Stimulated activated CD8-positive, alpha-beta memory T cell treated with anti-CD3 and anti-CD28 coated beads, Interleukin-15, amount 100 ng/mL, for 24 hours (primary cell): ENCODE data around the gene NUSAP1.
"Not testable (repeated sequence)": the region's sequence is repeated elsewhere in the genome, so short reads cannot be mapped to it uniquely, and the experiment has no call there.

Source experiments
- DNase-seq: peaks from one replicate; pipeline ENCODE4 v3.0.0-alpha.2; 2020; ENCODE audit warnings: low read depth

Gene NUSAP1

DNA sequence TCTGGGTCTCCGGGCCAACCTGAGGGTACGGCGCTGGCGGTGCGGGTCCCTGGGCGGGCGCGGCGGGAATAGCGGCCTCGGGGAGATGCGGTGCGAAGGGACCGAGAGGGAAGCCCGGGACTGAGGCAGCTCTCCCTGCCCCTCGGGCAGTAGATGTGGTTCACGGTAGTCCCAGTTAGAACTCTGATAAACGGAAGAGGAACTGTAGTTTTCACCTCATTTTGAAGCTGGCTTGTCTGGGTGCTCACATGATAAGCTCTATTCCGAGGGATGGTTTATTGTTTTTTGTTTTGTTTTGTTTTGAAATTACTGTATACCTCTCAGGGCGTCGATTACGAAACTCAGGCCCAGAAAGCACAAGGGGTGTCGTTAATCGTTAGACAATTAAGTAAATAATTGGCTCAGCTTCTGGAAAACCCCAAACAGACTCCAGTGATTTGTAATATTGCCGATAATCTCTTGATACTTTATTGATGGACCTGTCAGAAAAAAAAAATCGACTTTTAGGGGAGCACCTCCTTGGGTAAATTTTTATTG, 413 bp downstream of the NUSAP1 start:
- DNase-seq: no peak

DNA sequence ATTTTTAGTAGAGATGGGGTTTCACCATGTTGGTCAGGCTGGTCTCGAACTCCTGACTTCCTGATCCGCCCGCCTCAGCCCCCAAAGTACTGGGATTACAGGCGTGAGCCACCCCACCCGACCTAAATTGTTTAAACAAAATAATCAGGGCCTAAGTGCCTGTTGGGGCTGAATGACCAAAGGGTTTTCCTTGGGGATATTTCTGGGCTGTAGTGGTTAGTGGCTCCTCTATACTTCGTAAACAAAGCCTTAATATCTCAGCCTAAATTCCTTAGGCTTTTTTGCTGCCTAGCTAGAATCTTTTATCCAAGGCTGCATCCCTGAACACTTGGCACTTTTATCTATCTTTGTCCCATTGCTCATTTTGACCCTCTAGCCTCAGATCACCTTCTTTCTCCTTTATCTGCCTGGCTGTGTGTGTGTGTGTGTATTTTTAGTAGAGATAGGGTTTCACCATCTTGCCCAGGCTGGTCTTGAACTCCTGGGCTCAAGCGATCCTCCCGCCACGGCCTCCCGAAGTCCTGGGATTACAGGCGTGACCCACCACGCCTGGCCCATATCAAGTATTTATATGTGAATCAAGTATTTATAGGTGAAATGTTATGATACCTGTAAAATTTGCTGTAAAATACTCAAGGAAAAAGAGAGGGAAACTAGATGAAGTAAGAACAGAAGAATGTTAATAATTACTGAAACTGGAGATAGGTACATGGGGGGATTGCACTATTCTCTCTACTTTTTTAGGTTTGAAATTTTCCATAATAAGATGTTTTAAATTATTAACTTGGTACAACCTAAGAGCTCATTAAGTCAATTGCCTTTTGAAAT, 1.8 kb downstream of the NUSAP1 start:
- no peak for DNase-seq

DNA sequence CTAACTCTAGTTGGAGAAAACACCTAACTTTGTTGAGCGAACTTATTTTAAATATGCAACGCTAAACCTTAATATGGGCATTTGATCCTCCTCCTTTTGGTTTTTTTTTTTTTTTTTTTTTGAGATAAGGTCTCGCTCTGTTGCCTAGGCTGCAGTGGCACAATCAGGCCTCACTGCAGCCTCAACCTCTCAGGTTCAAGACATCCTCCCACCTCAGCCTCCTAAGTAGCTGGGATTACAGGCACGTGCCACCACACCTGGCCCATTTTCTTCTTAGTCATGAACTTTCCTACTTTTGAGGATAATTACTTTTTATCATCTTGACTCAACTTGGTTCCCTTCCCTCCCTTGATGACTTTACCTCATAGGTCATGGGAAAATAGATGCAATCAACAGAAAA, 3.9 kb downstream of the NUSAP1 start:
- DNase-seq: no peak

DNA sequence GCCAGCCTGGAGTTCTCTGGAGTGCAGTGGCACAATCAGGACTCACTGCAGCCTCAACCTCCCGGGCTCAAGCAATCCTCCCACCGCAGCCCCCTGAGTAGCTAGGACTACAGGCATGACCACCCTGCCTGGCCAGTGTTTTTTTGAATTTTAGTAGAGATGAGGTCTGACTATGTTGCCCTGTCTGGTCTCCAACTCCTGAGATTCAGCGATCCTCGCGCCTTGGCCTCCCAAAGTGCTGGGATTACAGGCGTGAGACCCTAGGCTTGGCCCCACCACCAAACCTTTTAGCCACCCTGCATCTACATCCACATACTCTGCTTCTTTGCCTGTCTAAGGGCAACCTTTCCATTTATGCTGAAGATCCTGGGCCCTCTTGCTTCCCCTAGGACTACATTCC, 4.4 kb downstream of the NUSAP1 start:
- DNase-seq: no peak

DNA sequence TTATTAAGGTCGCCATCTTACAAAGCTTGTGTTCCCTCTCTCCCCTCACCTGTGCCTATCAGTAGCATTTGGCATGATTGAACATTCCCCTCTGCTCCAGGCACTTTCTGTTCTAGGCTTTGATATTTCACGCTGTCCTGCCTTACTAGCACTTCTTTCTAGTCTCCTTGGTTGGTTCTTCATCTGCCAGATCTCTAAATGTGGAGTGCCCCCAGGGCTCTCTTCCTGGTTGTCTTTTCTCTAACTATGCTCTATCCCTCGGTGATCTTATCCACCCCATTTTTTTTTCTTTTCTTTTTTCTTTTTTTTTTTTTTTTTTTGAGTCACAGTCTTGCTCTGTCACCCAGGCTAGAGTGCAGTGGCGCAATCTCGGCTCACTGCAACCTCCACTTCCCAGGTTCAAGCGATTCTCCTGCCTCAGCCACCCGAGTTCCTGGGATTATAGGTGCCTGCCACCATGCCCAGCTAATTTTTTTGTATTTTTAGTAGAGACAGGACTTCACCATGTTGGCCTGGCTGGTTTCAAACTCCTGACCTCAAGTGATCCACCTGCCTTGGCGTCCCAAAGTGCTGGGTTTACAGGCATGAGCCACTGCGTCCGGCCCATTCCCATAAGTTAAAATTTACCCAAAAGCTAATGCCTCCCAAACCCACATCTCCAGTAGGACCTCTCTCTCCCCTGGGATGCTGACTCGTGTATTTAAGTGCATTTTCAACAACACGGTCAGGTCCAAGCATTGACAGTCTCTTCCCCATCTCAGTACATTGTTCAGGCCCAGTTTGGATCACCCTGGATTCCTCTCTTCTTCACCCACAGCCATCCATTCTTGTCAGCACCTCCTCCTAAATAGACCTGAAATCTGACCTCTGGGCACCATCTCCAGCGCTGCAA, 5.2 kb downstream of the NUSAP1 start:
- no peak for DNase-seq

DNA sequence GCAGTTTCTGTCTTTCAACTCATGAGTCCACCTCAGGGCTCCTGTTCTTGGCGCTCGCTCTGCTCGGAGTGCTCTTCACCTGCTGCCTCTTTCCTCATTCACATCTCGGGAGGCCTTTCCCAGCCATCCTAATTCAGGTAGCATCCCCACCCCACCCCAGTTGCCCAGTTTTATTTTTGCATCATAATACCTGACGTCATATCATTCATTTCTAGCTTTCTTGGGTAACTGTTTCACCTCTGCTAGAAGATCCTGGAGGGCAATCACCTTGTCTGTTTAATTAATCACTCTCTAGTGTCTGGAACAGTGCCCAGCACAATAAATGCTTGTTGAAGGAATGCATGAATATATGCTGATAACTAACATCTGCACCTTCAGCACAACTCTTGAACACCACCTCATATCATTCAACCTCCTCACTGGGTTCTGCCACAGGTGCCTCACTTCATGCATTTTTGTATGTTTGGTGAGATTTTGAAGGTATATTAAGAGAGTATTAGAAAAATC, 7.6 kb downstream of the NUSAP1 start:
- DNase-seq: no peak

DNA sequence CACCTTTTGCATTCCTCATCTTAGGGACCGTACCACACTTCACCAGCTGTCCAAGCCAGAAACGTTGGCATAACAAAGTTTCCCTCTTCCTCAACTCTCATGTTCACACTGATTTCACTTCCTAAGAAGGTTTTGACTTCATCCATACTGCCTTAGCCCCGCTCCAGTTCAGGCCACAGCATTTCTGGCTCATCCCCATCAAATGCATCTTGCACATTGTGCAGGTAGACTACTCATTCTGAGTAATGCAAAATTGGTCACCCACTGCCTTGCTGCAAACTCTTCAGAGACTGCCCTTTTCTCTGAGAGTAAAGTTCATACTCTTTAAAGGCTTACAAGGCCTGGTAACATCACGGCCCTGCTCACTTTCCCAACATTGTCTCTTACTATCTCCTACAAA, 8.8 kb downstream of the NUSAP1 start:
- DNase-seq: no peak

DNA sequence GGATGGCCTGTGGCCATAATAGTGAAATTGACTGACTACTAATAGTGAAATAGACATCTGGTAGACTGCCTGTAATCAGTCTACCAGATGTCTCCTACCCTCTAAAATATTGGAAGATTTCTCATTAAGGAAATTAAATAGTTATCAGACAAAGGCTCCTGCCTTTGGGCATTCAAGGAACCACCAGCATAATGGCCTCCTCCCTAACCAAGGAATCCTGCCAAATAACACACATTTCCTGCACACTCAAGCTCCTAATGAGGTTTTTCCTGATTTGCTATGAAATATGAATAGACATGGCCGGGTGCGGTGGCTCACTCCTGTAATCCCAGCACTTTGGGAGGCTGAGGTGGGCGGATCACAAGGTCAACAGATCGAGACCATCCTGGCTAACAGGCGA, 14.6 kb downstream of the NUSAP1 start:
- no peak for DNase-seq

DNA sequence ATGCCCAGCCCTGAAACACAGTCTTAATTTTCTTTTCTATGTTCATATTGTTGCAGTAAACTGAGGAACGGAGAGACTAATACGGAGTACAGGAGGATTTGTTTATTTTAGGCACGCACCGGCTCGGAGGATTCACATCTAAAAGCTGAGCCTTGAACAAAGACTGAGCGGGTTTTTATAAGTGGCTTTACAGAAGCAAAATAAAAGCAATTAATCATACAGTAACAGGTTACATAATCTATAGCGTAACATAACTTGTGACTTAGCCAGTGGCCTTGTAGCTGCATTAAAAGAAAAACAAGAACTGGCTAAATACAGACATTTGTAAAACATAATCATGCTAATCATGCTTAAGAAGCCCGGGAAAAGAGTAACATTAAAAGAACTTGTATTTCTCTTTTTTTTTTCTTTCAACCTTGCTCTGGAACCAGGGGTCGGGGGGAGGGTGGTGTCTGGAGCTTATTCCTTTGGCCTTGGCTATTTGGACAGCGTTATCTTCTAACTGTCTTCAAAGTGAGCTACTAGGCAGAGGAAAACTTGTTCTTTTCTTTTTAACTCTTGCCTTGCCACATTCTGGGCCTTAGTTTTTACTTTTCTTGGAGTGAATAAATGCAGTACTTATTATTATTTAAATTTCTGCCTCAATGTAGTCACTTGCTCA, 17.5 kb downstream of the NUSAP1 start:
- no peak for DNase-seq

DNA sequence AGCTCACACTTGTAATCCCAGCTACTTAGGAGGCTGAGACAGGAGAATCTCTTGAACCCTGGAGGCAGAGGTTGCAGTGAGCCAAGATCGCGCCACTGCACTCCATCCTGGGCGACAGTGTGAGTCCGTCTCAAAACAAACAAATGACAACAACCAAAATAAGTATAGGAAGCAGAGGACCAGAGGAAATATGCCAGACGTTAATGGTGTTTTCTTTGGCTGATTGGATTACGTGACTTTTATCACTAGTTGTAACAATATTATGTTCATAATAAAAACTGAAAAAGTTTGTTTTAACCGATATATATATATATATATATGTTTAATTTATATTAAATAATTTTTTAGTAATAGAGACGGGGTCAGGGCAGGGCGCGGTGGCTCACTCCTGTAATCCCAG, 21.7 kb downstream of the NUSAP1 start:
- DNase-seq: no peak

DNA sequence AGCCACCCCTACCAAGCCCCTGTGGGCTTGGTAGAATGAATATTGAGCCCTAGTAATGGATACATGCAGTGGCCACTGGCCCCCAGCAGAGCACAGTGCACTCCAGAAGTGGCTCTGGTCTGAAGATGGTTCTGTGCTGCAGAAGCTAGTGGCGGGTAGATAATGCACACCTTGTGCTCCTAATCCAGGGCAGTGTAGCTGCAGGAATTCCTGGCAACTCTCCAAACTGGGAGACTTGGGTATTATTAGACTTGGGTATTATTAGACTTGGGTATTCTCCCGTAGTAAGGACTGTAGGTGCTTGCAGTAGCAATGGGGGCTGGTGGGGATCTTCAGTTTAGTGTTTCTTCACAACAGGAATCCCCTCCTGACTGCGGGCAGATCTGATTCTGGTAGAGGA, 34.7 kb downstream of the NUSAP1 start:
- no peak for DNase-seq

DNA sequence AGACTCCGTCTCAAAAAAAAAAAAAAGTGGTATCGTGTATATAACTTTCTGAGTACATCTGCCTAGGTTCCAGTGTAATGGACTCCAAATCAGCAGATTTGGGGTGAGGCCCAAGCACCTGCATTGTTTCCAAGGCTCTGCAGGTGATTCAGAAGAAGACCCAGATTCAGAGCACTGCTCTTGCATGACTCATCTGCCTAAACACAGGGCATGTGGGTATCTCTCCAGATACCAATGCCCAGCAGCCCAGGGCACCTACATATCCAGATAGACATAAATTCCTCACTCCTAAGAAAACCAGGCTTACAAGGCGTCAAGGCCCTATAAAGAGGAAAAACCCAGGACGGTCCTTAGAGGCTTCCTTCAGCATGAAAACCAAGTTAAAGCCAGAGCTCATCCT, 45.3 kb downstream of the NUSAP1 start:
- no peak for DNase-seq

DNA sequence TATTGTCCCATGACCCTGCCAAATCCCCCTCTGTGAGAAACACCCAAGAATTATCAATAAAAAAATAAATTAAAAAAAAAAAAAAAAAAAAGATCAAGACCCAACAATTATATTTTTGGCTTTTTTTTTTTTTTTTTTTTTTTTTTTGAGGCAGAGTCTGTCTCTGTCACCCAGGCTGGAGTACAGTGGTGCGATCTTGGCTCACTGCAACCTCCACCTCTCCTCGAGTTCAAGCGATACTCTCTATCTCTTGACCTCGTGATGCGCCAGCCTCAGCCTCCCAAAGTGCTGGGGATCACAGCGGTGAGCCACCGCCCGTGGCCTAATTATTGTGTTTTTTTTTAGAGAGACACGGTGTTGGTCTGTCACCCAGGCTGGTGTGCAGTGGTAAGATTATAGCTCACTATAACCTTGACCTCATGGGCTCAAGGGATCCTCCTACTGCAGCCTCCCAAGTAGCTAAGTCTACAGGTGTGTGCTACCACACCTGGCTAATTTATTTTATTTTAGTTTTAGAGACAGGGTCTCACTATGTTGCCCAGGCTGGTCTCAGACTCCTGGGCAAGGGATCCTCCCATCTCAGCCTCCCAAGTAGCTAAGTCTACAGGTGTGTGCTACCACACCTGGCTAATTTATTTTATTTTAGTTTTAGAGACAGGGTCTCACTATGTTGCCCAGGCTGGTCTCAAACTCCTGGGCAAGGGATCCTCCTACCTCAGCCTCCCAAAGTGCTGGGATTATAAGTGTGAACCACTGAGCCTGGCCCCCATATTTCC, 51.5 kb downstream of the NUSAP1 start:
- not testable (repeated sequence) for DNase-seq

DNA sequence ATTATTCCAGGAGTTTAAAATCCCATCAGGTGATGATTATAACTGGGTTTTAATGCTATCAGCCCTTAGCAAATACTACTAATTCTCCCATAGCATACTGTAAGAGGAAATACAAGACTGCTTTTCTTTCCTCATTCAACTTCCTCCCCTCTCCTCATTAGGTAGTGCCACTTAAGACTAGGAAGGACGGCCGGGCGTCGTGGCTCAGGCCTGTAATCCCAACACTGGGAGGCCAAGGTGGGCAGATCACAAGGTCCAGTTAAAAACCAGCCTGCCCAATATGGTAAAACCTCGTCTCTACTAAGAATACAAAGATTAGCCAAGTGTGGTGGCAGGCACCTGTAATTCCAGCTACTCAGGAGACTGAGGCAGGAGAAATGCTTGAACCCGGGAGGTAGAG, 55.0 kb downstream of the NUSAP1 start:
- DNase-seq: no peak

DNA sequence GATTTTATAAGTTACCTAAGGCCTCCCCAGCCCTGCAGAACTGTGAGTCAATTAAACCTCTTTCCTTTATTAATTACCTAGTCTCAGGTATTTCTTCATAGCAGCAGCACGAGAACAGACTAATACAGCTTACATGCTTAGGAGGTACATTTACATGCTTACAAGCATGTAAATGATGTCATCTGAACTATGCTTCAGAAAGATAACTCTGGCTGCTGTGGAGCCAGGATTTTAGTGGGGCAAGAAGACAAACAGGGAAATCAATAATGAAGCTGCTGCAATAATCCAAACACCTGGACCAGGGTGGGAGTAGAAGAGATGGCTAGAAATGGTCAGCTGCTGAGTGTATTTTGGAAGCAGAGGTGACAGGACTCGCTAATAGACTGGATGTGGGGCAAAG, 60.0 kb downstream of the NUSAP1 start:
- DNase-seq: no peak

DNA sequence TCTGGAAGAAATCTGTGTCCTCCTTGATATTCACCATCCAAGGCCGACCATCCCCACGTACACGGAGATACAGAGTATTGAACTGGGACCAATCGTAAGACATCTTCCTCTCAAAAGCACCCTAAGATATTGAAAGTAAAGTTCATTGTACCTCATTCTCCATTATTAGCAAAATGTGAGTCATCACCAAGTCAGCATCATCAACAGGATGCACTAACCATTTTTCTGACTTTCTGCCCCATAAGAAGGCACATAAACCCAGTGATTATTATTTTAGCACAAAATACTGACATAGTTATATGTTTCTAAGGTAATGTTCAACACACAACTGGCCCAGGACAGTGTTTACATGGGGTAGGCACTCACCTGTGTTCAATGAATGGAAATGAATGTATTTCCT, 62.2 kb downstream of the NUSAP1 start:
- DNase-seq: no peak

DNA sequence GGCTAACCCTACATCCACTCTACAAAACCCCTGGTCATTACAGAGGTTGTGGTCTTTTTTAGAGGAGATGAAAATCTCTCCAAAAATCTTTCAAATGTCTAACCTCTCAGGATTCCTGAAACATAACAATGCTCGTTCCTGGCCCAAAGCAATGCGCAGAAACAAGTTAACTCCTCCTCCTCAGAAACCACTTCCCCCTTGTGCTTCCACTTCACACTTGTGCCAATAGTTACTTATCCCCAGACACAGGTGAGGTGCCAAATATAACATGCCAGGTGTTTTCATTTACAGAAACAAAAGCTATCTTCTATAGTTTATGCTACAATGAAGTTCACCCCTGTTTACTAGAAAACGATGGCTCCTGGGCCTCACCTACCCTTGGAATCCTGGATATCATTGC, 63.4 kb downstream of the NUSAP1 start:
- DNase-seq: no peak

DNA sequence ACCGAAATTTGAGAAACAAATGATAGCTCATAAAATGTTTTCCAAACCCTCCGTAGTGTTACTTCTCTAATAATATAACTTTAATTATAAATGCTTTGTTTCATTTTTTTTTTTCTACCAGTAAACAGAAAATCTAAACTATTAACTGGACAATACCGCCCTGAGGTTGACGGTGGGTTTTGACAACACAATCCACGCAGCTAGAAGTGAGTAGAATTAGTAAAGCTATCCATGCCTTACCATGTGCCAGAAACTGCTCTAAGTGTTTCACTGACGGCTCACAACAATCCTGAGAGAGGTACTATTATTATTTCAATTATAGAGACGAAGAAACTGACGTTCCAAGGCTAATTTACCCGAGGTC, 69.2 kb downstream of the NUSAP1 start:
- DNase-seq: no peak

DNA sequence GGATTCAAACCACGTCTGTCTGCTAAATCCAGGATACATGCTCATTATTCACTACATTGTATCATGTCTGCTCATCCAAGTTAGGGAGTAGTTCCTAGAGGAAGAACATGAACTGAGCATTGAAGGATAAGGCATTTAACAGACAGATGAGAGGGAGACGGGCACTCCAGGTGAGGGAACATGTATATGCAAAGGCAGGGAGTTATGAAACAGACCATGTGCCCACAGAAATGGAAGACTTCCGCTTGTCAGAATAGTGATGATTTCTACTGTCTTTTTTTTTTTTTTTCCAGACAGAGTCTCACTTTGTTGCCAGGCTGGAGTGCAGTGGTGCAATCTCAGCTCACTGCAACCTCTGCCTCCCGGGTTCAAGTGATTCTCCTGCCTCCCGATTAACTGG, 74.7 kb downstream of the NUSAP1 start:
- DNase-seq: no peak

DNA sequence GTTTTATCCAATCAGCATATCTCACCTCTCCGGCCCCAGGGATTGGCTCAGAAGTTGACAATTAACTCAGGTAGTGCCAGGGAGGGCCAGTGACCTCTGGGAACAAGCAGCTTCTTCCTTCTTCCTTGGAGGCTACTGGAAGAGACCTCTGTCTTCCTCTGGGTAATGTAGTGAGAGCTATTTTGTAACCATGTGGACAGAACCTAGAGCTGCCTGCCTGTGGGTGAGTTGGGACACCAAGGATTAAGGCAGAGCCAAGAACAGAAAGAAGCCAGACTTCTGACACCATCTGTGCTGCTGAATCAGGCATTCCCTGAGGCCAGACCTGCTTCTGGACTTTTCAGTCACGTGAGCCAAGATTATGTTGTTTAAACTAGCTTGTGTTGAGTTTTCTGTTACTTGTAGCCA, 75.6 kb downstream of the NUSAP1 start:
- no peak for DNase-seq

DNA sequence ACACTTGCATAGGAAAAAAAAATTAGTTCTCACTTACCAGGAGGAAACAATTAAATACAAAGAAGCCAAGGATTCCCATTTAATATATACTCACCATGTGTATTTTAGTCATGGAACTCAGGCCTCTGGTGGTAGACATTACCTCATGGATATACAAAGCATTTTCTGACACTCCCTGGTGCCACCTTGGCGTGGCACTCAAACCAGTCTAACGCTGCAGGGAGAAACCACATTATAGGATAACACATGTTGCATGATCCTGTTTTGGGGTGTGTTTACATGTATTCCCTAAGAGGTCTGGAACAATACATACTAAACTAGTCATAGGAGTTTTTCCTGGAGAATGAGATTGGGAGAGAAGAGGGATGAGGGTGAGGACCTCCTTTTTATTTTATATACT, 78.3 kb downstream of the NUSAP1 start:
- DNase-seq: no peak

DNA sequence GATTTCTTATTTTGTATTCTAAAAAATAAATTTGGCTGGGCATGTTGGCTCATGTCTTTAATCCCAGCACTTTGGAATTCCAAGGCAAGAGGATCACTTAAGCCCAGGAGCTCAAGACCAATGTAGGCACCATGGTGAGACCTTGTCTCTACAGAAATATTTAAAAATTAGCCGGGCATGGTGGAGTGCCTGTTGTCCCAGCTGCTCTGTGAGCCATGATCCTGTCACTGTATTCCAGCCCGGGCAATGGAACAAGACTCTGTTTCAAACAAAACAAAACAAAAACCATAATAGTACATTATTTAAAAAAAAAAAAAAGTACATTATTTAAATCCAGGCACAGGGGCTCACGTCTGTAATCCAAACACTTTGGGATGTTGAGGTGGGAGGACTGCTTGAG, 78.8 kb downstream of the NUSAP1 start:
- no peak for DNase-seq
